Neural cell (in vitro differentiated cells): ENCODE measurements around the gene SLC37A1. TPM values are rescaled to one million over a fixed set of nuclear protein-coding genes. Genes with fewer than 3 reads are reported as not detected.
"Not testable (repeated sequence)": the region's sequence is repeated elsewhere in the genome, so short reads cannot be mapped to it uniquely, and the experiment has no call there.

Experiments
- H2AFZ ChIP-seq: fragments of 200-600, 300-800 bp; sonication (generic), shearing (Covaris generic); 2 replicates; pipeline ENCODE4 v1.6.0; 2014; ENCODE audit warnings: low read depth, mild to moderate bottlenecking, antibody characterized with exemption, low read length, moderate library complexity
- H3F3A ChIP-seq: fragments of 200-600 bp; shearing (Covaris generic); 2 replicates; pipeline ENCODE4 v1.6.1; 2016; ENCODE audit warnings: mild to moderate bottlenecking, moderate library complexity, mixed read lengths, antibody characterized with exemption, low read length; ENCODE audit not compliant: insufficient read depth, poor library complexity, severe bottlenecking
- H3K27ac ChIP-seq: fragments of 200-600, 300-800 bp; sonication (generic), shearing (Covaris generic); 2 replicates; pipeline ENCODE4 v1.5.1; 2014; ENCODE audit warnings: mild to moderate bottlenecking, low read length, moderate library complexity
- H3K27me3 ChIP-seq: fragments of 300-800, 200-600 bp; sonication (generic), shearing (Covaris generic); 2 replicates; pipeline ENCODE4 v1.6.0; 2014; ENCODE audit warnings: mild to moderate bottlenecking, low read depth, low read length, moderate library complexity; ENCODE audit not compliant: insufficient read depth
- H3K36me3 ChIP-seq: fragments of 300-800, 200-600 bp; sonication (generic), shearing (Covaris generic); 2 replicates; pipeline ENCODE4 v1.5.1; 2014; ENCODE audit warnings: mild to moderate bottlenecking, antibody characterized with exemption, low read length, moderate library complexity; ENCODE audit not compliant: insufficient read depth
- H3K4me2 ChIP-seq: fragments of 300-800, 200-600 bp; sonication (generic), shearing (Covaris generic); 2 replicates; pipeline ENCODE4 v1.6.0; 2014; ENCODE audit warnings: mild to moderate bottlenecking, low read length
- H3K4me3 ChIP-seq: fragments of 300-800, 200-600 bp; sonication (generic), shearing (Covaris generic); 2 replicates; pipeline ENCODE4 v1.5.1; 2014; ENCODE audit warnings: mild to moderate bottlenecking, low read length, moderate library complexity
- H3K79me2 ChIP-seq: fragments of 200-600 bp; shearing (Covaris generic); replicated peaks from 2 replicates; pipeline ENCODE4 v1.6.0; 2014; ENCODE audit warnings: mild to moderate bottlenecking, low read length, moderate library complexity; ENCODE audit not compliant: insufficient read depth
- H3K9ac ChIP-seq: fragments of 300-800, 200-600 bp; sonication (generic), shearing (Covaris generic); 2 replicates; pipeline ENCODE4 v1.6.1; 2016; ENCODE audit warnings: mild to moderate bottlenecking, low read length, mixed read lengths
- H3K9me2 ChIP-seq: fragments of 200-600 bp; shearing (Covaris generic); 2 replicates; pipeline ENCODE4 v1.6.1; 2016; ENCODE audit warnings: mild to moderate bottlenecking, low read length, mixed read lengths; ENCODE audit not compliant: insufficient read depth
- H3K9me3 ChIP-seq: fragments of 200-600, 300-800 bp; sonication (generic), shearing (Covaris generic); 2 replicates; pipeline ENCODE4 v1.6.1; 2016; ENCODE audit warnings: mild to moderate bottlenecking, mixed run types, low read length, moderate library complexity, mixed read lengths
- H4K20me1 ChIP-seq: fragments of 200-600 bp; shearing (Covaris generic); 2 replicates; pipeline ENCODE4 v1.6.1; 2016; ENCODE audit warnings: mild to moderate bottlenecking, mixed run types; ENCODE audit not compliant: insufficient read depth
- EP300 ChIP-seq: fragments of 450-650 bp; conservative IDR thresholded peaks from 2 replicates; pipeline ENCODE4 v1.6.1; 2014; ENCODE audit warnings: antibody characterized with exemption, mild to moderate bottlenecking, moderate library complexity; ENCODE audit not compliant: poor library complexity, severe bottlenecking
- EZH2 ChIP-seq: fragments of 200-600, 300-800 bp; shearing (Covaris generic), sonication (generic); IDR thresholded peaks from 2 replicates; pipeline ENCODE4 v1.6.1; 2014; ENCODE audit warnings: antibody characterized with exemption, low read length, borderline replicate concordance, mild to moderate bottlenecking; ENCODE audit not compliant: insufficient read depth, poor library complexity, severe bottlenecking
- MXI1 ChIP-seq: fragments of 450-650 bp; conservative IDR thresholded peaks from 2 replicates; pipeline ENCODE4 v1.6.1; 2014; ENCODE audit warnings: antibody characterized with exemption, mild to moderate bottlenecking; ENCODE audit not compliant: poor library complexity, severe bottlenecking
- POLR2AphosphoS5 ChIP-seq: IDR thresholded peaks from 2 replicates; pipeline ENCODE4 v1.6.1; 2012
- RAD21 ChIP-seq: fragments of 450-650 bp; conservative IDR thresholded peaks from 2 replicates; pipeline ENCODE4 v1.6.1; 2014; ENCODE audit warnings: antibody characterized with exemption, mild to moderate bottlenecking, moderate library complexity
- SMC3 ChIP-seq: fragments of 450-650 bp; conservative IDR thresholded peaks from 2 replicates; pipeline ENCODE4 v1.6.1; 2014; ENCODE audit warnings: antibody characterized with exemption, mild to moderate bottlenecking, moderate library complexity; ENCODE audit not compliant: poor library complexity
- TAF1 ChIP-seq: IDR thresholded peaks from 2 replicates; pipeline ENCODE4 v1.6.1; 2012; ENCODE audit warnings: low read depth
- polyA plus RNA-seq: library from polyadenylated mRNA; depleted of rRNA; stranded (reverse); fragments of >200 nt; gene quantifications from 2 replicates; pipeline ENCODE4 v1.2.3, GENCODE V29; 2014
- TF ChIP-seq, protein P1 (sequence below): IDR thresholded peaks from 2 replicates; pipeline ENCODE4 v1.6.1; 2012; ENCODE audit warnings: borderline replicate concordance
- TF ChIP-seq, protein P2 (sequence below): fragments of 450-650 bp; IDR thresholded peaks from 2 replicates; pipeline ENCODE4 v1.5.1; 2014; ENCODE audit warnings: antibody characterized with exemption, mild to moderate bottlenecking, moderate library complexity; ENCODE audit not compliant: poor library complexity, severe bottlenecking

The SLC37A1 gene
- polyA plus RNA-seq, 1 donor from 2014 or later = 60.7 TPM

DNA sequence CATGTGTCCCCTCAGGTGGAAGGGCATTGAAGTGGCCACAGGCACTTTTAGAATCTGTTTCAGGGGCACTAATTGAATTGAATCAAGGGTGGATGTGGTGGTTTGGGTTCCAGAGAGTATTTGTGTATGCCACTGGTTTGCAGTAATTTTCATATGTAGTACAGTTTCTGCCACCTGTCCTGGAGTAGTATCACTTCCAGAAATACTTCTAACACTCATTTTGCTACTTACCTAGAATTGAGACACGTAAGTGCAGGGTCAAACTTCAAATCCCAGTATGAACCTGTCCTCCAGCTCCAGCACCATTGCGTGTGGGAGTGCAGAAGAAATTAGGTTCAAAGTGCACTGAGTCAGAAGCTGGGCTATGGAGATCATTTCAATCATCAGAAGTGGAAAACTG, 44.4 kb upstream of the SLC37A1 start:
- Histone ChIP-seq H3K79me2 (no peaks in the 10 kb centered on the region), H3K4me3 (no peak overlapping the region), H2AFZ (no peak overlapping the region), H3K36me3 (no peaks in the 10 kb centered on the region), H3K27ac (no peak overlapping the region), H3K9me3 (no peaks in the 10 kb centered on the region), H3K9me2 (no peaks in the 10 kb centered on the region), H3K9ac (no peak overlapping the region), H3K4me2 (no peak overlapping the region), H4K20me1 (no peaks in the 10 kb centered on the region), H3F3A (no peaks in the 10 kb centered on the region), H3K27me3 (no peaks in the 10 kb centered on the region)
- no peak for TF ChIP-seq RAD21
- TF ChIP-seq SMC3 = no peak
- TF ChIP-seq EP300 = no peak
- no peak for TF ChIP-seq POLR2AphosphoS5
- no peak for TF ChIP-seq TAF1
- no peak for TF ChIP-seq EZH2
- no peak for TF ChIP-seq MXI1
- TF ChIP-seq, protein P1, sequence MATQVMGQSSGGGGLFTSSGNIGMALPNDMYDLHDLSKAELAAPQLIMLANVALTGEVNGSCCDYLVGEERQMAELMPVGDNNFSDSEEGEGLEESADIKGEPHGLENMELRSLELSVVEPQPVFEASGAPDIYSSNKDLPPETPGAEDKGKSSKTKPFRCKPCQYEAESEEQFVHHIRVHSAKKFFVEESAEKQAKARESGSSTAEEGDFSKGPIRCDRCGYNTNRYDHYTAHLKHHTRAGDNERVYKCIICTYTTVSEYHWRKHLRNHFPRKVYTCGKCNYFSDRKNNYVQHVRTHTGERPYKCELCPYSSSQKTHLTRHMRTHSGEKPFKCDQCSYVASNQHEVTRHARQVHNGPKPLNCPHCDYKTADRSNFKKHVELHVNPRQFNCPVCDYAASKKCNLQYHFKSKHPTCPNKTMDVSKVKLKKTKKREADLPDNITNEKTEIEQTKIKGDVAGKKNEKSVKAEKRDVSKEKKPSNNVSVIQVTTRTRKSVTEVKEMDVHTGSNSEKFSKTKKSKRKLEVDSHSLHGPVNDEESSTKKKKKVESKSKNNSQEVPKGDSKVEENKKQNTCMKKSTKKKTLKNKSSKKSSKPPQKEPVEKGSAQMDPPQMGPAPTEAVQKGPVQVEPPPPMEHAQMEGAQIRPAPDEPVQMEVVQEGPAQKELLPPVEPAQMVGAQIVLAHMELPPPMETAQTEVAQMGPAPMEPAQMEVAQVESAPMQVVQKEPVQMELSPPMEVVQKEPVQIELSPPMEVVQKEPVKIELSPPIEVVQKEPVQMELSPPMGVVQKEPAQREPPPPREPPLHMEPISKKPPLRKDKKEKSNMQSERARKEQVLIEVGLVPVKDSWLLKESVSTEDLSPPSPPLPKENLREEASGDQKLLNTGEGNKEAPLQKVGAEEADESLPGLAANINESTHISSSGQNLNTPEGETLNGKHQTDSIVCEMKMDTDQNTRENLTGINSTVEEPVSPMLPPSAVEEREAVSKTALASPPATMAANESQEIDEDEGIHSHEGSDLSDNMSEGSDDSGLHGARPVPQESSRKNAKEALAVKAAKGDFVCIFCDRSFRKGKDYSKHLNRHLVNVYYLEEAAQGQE = no peak
- TF ChIP-seq, protein P2, sequence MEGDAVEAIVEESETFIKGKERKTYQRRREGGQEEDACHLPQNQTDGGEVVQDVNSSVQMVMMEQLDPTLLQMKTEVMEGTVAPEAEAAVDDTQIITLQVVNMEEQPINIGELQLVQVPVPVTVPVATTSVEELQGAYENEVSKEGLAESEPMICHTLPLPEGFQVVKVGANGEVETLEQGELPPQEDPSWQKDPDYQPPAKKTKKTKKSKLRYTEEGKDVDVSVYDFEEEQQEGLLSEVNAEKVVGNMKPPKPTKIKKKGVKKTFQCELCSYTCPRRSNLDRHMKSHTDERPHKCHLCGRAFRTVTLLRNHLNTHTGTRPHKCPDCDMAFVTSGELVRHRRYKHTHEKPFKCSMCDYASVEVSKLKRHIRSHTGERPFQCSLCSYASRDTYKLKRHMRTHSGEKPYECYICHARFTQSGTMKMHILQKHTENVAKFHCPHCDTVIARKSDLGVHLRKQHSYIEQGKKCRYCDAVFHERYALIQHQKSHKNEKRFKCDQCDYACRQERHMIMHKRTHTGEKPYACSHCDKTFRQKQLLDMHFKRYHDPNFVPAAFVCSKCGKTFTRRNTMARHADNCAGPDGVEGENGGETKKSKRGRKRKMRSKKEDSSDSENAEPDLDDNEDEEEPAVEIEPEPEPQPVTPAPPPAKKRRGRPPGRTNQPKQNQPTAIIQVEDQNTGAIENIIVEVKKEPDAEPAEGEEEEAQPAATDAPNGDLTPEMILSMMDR = no peak

DNA sequence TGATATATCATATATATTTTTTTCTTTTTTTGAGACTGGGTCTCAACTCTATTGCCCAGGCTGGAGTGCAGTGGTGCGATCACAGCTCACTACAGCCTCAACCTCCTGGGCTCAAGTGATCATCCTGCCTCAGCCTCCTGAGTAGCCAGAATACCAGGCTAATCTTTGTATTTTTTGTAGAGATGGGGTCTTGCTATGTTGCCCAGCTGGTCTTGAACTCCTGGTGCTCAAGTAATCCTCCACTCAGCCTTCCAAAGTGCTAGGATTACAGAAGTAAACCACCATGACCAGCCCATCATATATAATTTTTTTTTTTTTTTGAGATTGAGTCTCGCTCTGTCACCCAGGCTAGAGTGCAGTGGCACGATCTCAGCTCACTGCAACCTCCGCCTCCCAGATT, 43.9 kb upstream of the SLC37A1 start:
- not testable (repeated sequence) for H3F3A ChIP-seq, H3K9ac ChIP-seq

DNA sequence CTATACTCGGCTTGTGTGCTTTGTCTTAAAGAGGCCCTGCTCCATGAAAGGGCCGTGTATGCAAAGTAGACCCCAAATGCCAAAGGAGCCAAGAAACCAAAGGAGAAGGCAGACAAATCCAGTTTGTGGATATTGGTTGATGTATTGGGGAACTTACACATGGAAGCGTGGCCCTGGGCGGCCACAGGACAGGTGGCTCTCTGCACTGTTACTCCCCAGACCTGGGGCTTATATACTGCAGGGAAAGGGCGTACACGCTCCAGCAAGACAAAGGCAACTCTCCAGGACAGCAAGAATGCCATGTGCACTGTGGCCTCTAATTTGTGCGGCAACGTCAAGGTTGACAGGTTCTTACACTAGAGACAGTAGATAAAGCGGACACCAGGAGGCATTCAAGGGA, 42.4 kb upstream of the SLC37A1 start:
- Histone ChIP-seq H3F3A (no peaks in the 10 kb centered on the region), H4K20me1 (no peaks in the 10 kb centered on the region)
- TF ChIP-seq, protein P1 = no peak
- TF ChIP-seq SMC3 (no peak), MXI1 (no peak), EZH2 (no peak), RAD21 (no peak)
- TF ChIP-seq, protein P2 = no peak

More for the DNA sequence above, 43.9 kb upstream of the SLC37A1 start:
- H3K27ac ChIP-seq, H3K9me3 ChIP-seq, H3K4me3 ChIP-seq, H2AFZ ChIP-seq, H3K79me2 ChIP-seq, H3K9me2 ChIP-seq, H3K36me3 ChIP-seq, H4K20me1 ChIP-seq, H3K27me3 ChIP-seq, H3K4me2 ChIP-seq: not testable (repeated sequence)

More for the DNA sequence above, 42.4 kb upstream of the SLC37A1 start:
- H3K36me3 ChIP-seq = no peaks in the 10 kb centered on the region
- H3K4me2 ChIP-seq = no peak overlapping the region
- H3K9me2 ChIP-seq = no peaks in the 10 kb centered on the region
- H3K79me2 ChIP-seq = no peaks in the 10 kb centered on the region
- H2AFZ ChIP-seq = no peak overlapping the region
- no peak overlapping the region for H3K9ac ChIP-seq
- no peaks in the 10 kb centered on the region for H3K27me3 ChIP-seq
- no peak overlapping the region for H3K4me3 ChIP-seq
- H3K27ac ChIP-seq = no peak overlapping the region
- no peaks in the 10 kb centered on the region for H3K9me3 ChIP-seq
